ENCODE data around the gene RTN4R.
"Not testable (repeated sequence)": the region's sequence is repeated elsewhere in the genome, so short reads cannot be mapped to it uniquely, and the experiment has no call there.

DNA sequence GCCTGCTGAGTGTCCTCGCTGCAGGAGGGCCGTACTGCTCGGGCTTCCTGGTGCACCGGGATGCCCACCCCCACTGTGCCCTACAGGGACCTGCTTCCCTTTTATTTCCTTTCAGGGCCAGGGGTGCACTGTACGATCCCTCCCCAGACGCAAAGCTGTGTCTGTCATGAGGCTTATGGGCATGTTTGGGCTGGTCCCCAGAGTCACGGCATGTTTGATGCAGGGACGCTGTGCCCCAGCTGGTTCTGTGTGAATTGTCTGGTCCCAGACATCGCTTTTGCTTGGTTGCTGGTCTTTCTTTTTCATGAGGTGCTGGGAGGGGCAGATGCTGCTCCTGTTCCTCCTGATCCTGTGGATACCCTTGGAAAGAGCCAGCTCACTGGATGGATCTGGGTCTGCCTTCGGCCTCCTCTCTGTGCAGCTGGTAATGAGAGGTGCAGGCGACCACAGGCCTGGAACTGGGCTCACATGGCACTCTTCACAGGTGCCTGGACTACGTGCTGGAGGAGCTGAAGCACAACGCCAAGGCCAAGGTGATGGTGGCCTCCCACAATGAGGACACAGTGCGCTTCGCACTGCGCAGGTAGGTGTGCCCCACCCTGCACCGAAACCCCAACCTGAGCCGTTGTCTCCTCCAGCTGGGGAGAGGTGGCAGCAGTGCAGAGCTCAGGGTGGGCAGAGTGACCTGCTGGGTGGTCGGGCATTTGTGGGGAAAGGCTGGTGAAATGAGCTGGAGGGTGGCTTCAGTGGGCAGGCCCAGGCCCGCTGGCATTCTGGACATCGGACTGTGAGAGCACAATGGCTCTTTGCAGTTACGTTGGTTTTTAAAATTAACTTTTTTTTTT is 40.9 kb upstream of the RTN4R start:
- not testable (repeated sequence) for TF ChIP-seq CTCF, POLR2A, POLR2AphosphoS5 (IDR thresholded peaks at IDR 0.05)

Measured in upper lobe of left lung (tissue), 4 donors.